Activated T-helper 2 cell treated with anti-CD3 and anti-CD28 coated beads, Interferon-gamma antibody, Interleukin-2, Interleukin-4, amounts not matched to agents 10 μg/mL and 5 μg/mL and 100 μg/mL, durations not matched to agents 14 hours and 24 hours and 36 hours (primary cell): ENCODE measurements around the gene CTNNBL1. TPM values are rescaled to one million over a fixed set of nuclear protein-coding genes. Genes with fewer than 3 reads are reported as not detected.

Experiments used
- DNase-seq: peaks from one replicate; pipeline ENCODE4 v3.0.0; 2021; ENCODE audit warnings: low spot score
- H3K27ac Mint-ChIP-seq: one replicate; pipeline ENCODE4 v1.8.0; 2021; ENCODE audit warnings: mixed read lengths
- H3K27me3 Mint-ChIP-seq: one replicate; pipeline ENCODE4 v1.8.0; 2021; ENCODE audit warnings: low read depth, mixed read lengths
- H3K36me3 Mint-ChIP-seq: one replicate; pipeline ENCODE4 v1.8.0; 2021; ENCODE audit warnings: low read depth, mixed read lengths
- H3K4me1 Mint-ChIP-seq: one replicate; pipeline ENCODE4 v1.8.0; 2021; ENCODE audit warnings: low read depth, mixed read lengths
- H3K4me3 Mint-ChIP-seq: one replicate; pipeline ENCODE4 v1.8.0; 2021; ENCODE audit warnings: low read depth, mild to moderate bottlenecking, moderate library complexity, mixed read lengths
- H3K9me3 Mint-ChIP-seq: one replicate; pipeline ENCODE4 v1.8.0; 2021; ENCODE audit warnings: mixed read lengths
- intact Hi-C: fragments of 100-400 bp; cut with micrococcal nuclease; formaldehyde crosslinking; loops from one replicate; pipeline ENCODE4 v1.15.1; 2023
- total RNA-seq: library from RNA; stranded (reverse); gene quantifications from 2 replicates; pipeline ENCODE4 v1.2.3, GENCODE V29; 2022

Gene CTNNBL1
- total RNA-seq, 1 donor from 2014 or later: 108 TPM

GRCh38 chr20:37726321-37726720 lies 32.5 kb downstream of the CTNNBL1 start:
- Mint-ChIP-seq H3K36me3 (peaks cover 8% of the 10 kb centered on the region), H3K4me1 (peaks cover 8% of the 10 kb centered on the region), H3K4me3 (no peak overlapping the region), H3K27ac (no peak overlapping the region), H3K9me3 (peaks cover 6% of the 10 kb centered on the region), H3K27me3 (no peaks in the 10 kb centered on the region)
- intact Hi-C loops: no loop called here
- no peak for DNase-seq

- Mint-ChIP-seq H3K27ac (no peak overlapping the region), H3K4me3 (no peak overlapping the region), H3K27me3 (no peaks in the 10 kb centered on the region), H3K4me1 (peaks cover 8% of the 10 kb centered on the region), H3K36me3 (peaks cover 7% of the 10 kb centered on the region), H3K9me3 (no peaks in the 10 kb centered on the region)
- intact Hi-C loops: no loop called here
- DNase-seq: no peak
Observed at GRCh38 chr20:37726971-37727956, 33.4 kb downstream of the CTNNBL1 start.

GRCh38 chr20:37727957-37728634 lies 34.3 kb downstream of the CTNNBL1 start:
- Mint-ChIP-seq H3K4me1 (peaks cover 13% of the 10 kb centered on the region), H3K9me3 (no peaks in the 10 kb centered on the region), H3K36me3 (peaks cover 12% of the 10 kb centered on the region), H3K27ac (no peak overlapping the region), H3K4me3 (no peak overlapping the region), H3K27me3 (no peaks in the 10 kb centered on the region)
- intact Hi-C loops: no loop called here
- no peak for DNase-seq

- no peaks in the 10 kb centered on the region for H3K9me3 Mint-ChIP-seq
- peaks cover 13% of the 10 kb centered on the region for H3K36me3 Mint-ChIP-seq
- peaks cover 13% of the 10 kb centered on the region for H3K4me1 Mint-ChIP-seq
- H3K4me3 Mint-ChIP-seq: no peak overlapping the region
- intact Hi-C loops: no loop called here
- no peak for DNase-seq
- no peak overlapping the region for H3K27ac Mint-ChIP-seq
- no peaks in the 10 kb centered on the region for H3K27me3 Mint-ChIP-seq
Observed at GRCh38 chr20:37728635-37728983, 34.8 kb downstream of the CTNNBL1 start.

GRCh38 chr20:37729452-37729851 lies 35.6 kb downstream of the CTNNBL1 start:
- H3K4me3 Mint-ChIP-seq: no peak overlapping the region
- intact Hi-C loops: no loop called here
- H3K27ac Mint-ChIP-seq: no peak overlapping the region
- H3K4me1 Mint-ChIP-seq: peaks cover 15% of the 10 kb centered on the region
- no peaks in the 10 kb centered on the region for H3K9me3 Mint-ChIP-seq
- H3K27me3 Mint-ChIP-seq: no peaks in the 10 kb centered on the region
- DNase-seq: no peak
- H3K36me3 Mint-ChIP-seq: peaks cover 15% of the 10 kb centered on the region

- peaks cover 19% of the 10 kb centered on the region for H3K4me1 Mint-ChIP-seq
- H3K4me3 Mint-ChIP-seq: no peak overlapping the region
- H3K9me3 Mint-ChIP-seq: no peaks in the 10 kb centered on the region
- intact Hi-C loops: no loop called here
- no peak overlapping the region for H3K27ac Mint-ChIP-seq
- H3K27me3 Mint-ChIP-seq: no peaks in the 10 kb centered on the region
- no peak for DNase-seq
- peaks cover 17% of the 10 kb centered on the region for H3K36me3 Mint-ChIP-seq
Observed at GRCh38 chr20:37729909-37730308, 36.1 kb downstream of the CTNNBL1 start.

- Mint-ChIP-seq H3K4me1 (peaks cover 22% of the 10 kb centered on the region), H3K36me3 (peaks cover 27% of the 10 kb centered on the region), H3K27me3 (no peaks in the 10 kb centered on the region), H3K9me3 (no peaks in the 10 kb centered on the region), H3K4me3 (no peak overlapping the region), H3K27ac (no peak overlapping the region)
- intact Hi-C loops: no loop called here
- no peak for DNase-seq
Observed at GRCh38 chr20:37733416-37733815, 39.6 kb downstream of the CTNNBL1 start.

GRCh38 chr20:37734228-37734985 lies 40.6 kb downstream of the CTNNBL1 start:
- Mint-ChIP-seq H3K9me3 (no peaks in the 10 kb centered on the region), H3K4me1 (peaks cover 22% of the 10 kb centered on the region), H3K27ac (peak overlapping the region; percentile 4), H3K27me3 (no peaks in the 10 kb centered on the region), H3K36me3 (peaks cover 36% of the 10 kb centered on the region), H3K4me3 (no peak overlapping the region)
- no peak for DNase-seq
- intact Hi-C loops: no loop called here

GRCh38 chr20:37735541-37735940 lies 41.7 kb downstream of the CTNNBL1 start:
- no peaks in the 10 kb centered on the region for H3K27me3 Mint-ChIP-seq
- no peak overlapping the region for H3K27ac Mint-ChIP-seq
- no peak overlapping the region for H3K4me3 Mint-ChIP-seq
- no peaks in the 10 kb centered on the region for H3K9me3 Mint-ChIP-seq
- peaks cover 39% of the 10 kb centered on the region for H3K36me3 Mint-ChIP-seq
- DNase-seq: no peak
- H3K4me1 Mint-ChIP-seq: peaks cover 16% of the 10 kb centered on the region
- intact Hi-C loops: no loop called here

GRCh38 chr20:37736132-37736531 lies 42.3 kb downstream of the CTNNBL1 start:
- Mint-ChIP-seq H3K9me3 (no peaks in the 10 kb centered on the region), H3K27ac (no peak overlapping the region), H3K4me3 (no peak overlapping the region), H3K27me3 (no peaks in the 10 kb centered on the region), H3K36me3 (peaks cover 39% of the 10 kb centered on the region), H3K4me1 (peaks cover 16% of the 10 kb centered on the region)
- intact Hi-C loops: no loop called here
- DNase-seq: no peak

GRCh38 chr20:37737826-37738420 lies 44.1 kb downstream of the CTNNBL1 start:
- Mint-ChIP-seq H3K9me3 (no peaks in the 10 kb centered on the region), H3K4me3 (no peak overlapping the region), H3K36me3 (peaks cover 28% of the 10 kb centered on the region), H3K4me1 (peaks cover 13% of the 10 kb centered on the region), H3K27ac (no peak overlapping the region), H3K27me3 (no peaks in the 10 kb centered on the region)
- intact Hi-C loops: no loop called here
- no peak for DNase-seq

- no peaks in the 10 kb centered on the region for H3K9me3 Mint-ChIP-seq
- intact Hi-C loops: no loop called here
- no peak overlapping the region for H3K4me3 Mint-ChIP-seq
- H3K4me1 Mint-ChIP-seq: peaks cover 12% of the 10 kb centered on the region
- H3K27ac Mint-ChIP-seq: no peak overlapping the region
- H3K36me3 Mint-ChIP-seq: peaks cover 20% of the 10 kb centered on the region
- H3K27me3 Mint-ChIP-seq: no peaks in the 10 kb centered on the region
- no peak for DNase-seq
Observed at GRCh38 chr20:37741055-37741454, 47.2 kb downstream of the CTNNBL1 start.
